Measurements from ENCODE around the gene ROBO4. TPM values are rescaled to one million over a fixed set of nuclear protein-coding genes. Genes with fewer than 3 reads are reported as not detected.
A peak's percentile ranks its signal among the peaks of the same experiment; 100 is the strongest.

ROBO4 gene
- total and polyA plus RNA-seq, 4 donors, result 2.4 to 41.9 (median 11.2) TPM

DNA sequence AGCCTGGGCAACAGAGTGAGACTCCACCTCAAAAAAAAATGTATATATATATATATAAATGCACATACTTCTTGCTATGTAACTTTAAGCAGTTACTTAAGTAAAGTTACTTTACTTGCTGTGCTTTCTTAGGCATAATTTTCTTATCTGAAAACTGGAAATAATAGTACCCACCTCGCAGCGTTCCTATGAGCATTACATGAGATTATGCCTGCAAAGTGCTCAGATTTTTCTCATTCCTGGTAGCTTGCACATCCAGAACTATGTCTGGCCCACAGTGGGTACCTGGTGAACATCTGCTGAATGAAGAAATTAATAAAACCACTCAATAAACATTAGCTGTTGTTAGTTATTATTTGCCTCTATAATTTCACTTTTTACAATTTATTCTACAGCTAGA lies 38.5 kb downstream of the ROBO4 start:
- Histone ChIP-seq H3K27ac (ENCODE audit: low read depth in 1 of 2, low read length in 2 of 2) (no peak overlapping the region), H3K36me3 (ENCODE audit: control insufficient read depth in 1 of 2, insufficient read depth in 2 of 2, low read length in 1 of 2) (no peaks in the 10 kb centered on the region), H3K4me3 (ENCODE audit: low read length in 2 of 2) (no peak overlapping the region), H3K27me3 (ENCODE audit: control insufficient read depth in 1 of 2, insufficient read depth in 2 of 2, low read length in 1 of 2) (peaks cover 0 to 1% of the 10 kb centered on the region in 2 donors), H3K4me1 (ENCODE audit: control insufficient read depth in 1 of 2, insufficient read depth in 2 of 2, low read length in 2 of 2) (no peaks in the 10 kb centered on the region), H3K9me3 (ENCODE audit: control insufficient read depth, low read length) (no peaks in the 10 kb centered on the region)
- WGBS, 2 donors, result 45 to 54% methylated on average over 2 of the region's 2 CpGs
- ATAC-seq (ENCODE audit: low FRiP score) (no peak), DNase-seq (no peak)
- intact Hi-C loops (cut with DNase I), result no loop called here

DNA sequence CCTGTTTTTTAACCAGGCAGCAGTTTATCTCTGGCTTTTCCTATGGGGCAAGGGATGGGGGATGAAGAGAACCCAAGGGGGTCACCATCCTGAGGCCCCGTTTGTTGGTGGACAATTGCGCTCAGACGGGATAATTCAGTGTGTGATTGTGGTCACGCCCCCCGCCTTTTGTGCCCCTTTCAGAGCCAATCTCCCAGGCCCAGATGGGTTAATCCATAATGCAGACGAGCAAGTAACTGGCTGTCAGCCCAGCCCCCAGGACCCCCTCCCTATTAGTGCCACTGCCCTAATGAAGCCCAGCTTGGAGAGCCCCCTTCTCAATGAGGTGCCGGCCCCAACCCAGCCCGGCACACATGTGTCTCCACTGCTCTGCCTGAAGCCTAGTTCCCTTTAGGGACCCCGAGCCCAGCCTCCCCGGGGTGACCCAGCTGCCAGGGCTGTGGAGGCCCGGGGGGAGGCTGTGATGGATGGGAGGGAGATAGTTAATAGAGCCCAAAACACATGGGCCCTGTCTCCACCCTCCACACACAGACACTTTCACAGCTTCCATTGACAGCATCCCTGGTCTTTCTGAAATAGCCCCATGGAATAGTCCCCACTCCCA lies 51.5 kb downstream of the ROBO4 start:
- Histone ChIP-seq H3K9me3 (ENCODE audit: control insufficient read depth, low read length) (no peaks in the 10 kb centered on the region), H3K4me1 (ENCODE audit: control insufficient read depth in 1 of 2, insufficient read depth in 2 of 2, low read length in 2 of 2) (no peaks in the 10 kb centered on the region), H3K27me3 (ENCODE audit: control insufficient read depth in 1 of 2, insufficient read depth in 2 of 2, low read length in 1 of 2) (no peaks in the 10 kb centered on the region), H3K27ac (ENCODE audit: low read depth in 1 of 2, low read length in 2 of 2) (no peak overlapping the region), H3K4me3 (ENCODE audit: low read length in 2 of 2) (no peak overlapping the region), H3K36me3 (ENCODE audit: control insufficient read depth in 1 of 2, insufficient read depth in 2 of 2, low read length in 1 of 2) (no peaks in the 10 kb centered on the region)
- DNase-seq (no peak), ATAC-seq (ENCODE audit: low FRiP score) (no peak)
- intact Hi-C loops (cut with DNase I), result no loop called here
- WGBS, 2 donors, result 8 to 11% methylated on average over 11 of the region's 11 CpGs

DNA sequence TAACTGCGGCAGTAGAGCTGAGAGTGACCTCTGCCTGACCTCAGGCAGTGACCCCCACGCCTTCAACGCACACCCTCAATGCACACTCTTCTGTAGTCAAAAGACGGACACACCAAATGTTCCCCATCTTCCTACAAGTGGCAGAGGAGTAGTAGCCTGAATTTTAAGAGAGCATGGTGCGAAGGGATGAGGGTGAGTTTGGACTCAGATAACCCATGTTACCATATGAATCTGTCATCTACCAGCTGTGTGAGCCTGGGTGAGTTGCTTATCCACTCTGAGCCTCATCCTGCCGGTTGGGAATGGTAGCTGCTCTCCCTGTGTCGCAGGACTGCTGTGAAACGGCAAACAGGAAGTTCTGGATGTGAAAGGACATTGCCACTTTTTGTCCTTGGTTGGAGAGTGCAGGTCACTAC lies 53.0 kb downstream of the ROBO4 start:
- no peaks in the 10 kb centered on the region for H3K4me1 ChIP-seq (ENCODE audit: control insufficient read depth in 1 of 2, insufficient read depth in 2 of 2, low read length in 2 of 2)
- DNase-seq (no peak), ATAC-seq (ENCODE audit: low FRiP score) (no peak)
- no peaks in the 10 kb centered on the region for H3K36me3 ChIP-seq (ENCODE audit: control insufficient read depth in 1 of 2, insufficient read depth in 2 of 2, low read length in 1 of 2)
- intact Hi-C loops (cut with DNase I), result no loop called here
- 8 to 10% methylated on average over 8 of the region's 8 CpGs for WGBS, 2 donors
- peaks cover 0 to 3% of the 10 kb centered on the region in 2 donors for H3K27me3 ChIP-seq (ENCODE audit: control insufficient read depth in 1 of 2, insufficient read depth in 2 of 2, low read length in 1 of 2)
- no peaks in the 10 kb centered on the region for H3K9me3 ChIP-seq (ENCODE audit: control insufficient read depth, low read length)
- H3K4me3 ChIP-seq (ENCODE audit: low read length in 2 of 2), result no peak overlapping the region
- no peak overlapping the region for H3K27ac ChIP-seq (ENCODE audit: low read depth in 1 of 2, low read length in 2 of 2)

DNA sequence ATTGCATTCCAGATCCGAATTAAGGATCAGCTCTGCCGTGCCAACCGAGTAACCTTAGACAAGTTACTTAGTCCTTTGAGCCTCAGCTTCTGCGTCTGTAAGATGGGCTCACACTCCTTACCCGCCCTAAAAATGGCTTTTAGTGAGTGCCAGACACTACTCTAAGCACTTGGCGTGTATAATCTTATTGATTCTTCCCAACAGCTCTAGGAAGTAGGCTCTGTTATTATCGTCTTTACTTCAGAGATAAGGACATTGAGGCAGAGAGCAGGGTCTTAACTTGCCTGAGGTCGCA lies 54.1 kb downstream of the ROBO4 start:
- no peak overlapping the region for H3K27ac ChIP-seq (ENCODE audit: low read depth in 1 of 2, low read length in 2 of 2)
- H3K36me3 ChIP-seq (ENCODE audit: control insufficient read depth in 1 of 2, insufficient read depth in 2 of 2, low read length in 1 of 2), result no peaks in the 10 kb centered on the region
- no peak for DNase-seq
- no peaks in the 10 kb centered on the region for H3K4me1 ChIP-seq (ENCODE audit: control insufficient read depth in 1 of 2, insufficient read depth in 2 of 2, low read length in 2 of 2)
- H3K4me3 ChIP-seq (ENCODE audit: low read length in 2 of 2), result no peak overlapping the region
- no peaks in the 10 kb centered on the region for H3K9me3 ChIP-seq (ENCODE audit: control insufficient read depth, low read length)
- H3K27me3 ChIP-seq (ENCODE audit: control insufficient read depth in 1 of 2, insufficient read depth in 2 of 2, low read length in 1 of 2), result peaks cover 0 to 3% of the 10 kb centered on the region in 2 donors
- intact Hi-C loops (cut with DNase I), result no loop called here
- 8 to 9% methylated on average over 8 of the region's 8 CpGs for WGBS, 2 donors
- no peak for ATAC-seq (ENCODE audit: low FRiP score)

DNA sequence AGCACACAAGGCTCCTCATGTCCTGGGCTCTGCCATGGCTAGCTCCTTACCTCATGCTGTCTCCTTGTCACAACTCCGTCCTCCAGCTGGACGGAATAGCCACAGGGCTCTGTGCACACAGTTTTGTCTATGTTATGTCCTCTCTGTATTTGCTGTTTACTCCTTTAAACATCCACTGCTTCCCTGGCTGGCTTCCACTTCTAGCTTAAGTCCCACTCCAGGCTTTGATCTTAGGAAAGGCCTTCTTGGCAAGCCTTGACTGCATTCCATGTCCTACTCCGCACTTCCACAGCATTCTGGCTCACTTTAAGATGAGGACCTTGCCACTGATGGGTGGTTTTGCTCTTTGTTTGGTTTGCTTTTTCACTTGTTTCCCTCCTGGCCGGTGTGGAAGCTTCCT lies 55.4 kb downstream of the ROBO4 start:
- Histone ChIP-seq H3K27ac (ENCODE audit: low read depth in 1 of 2, low read length in 2 of 2) (no peak overlapping the region), H3K36me3 (ENCODE audit: control insufficient read depth in 1 of 2, insufficient read depth in 2 of 2, low read length in 1 of 2) (no peaks in the 10 kb centered on the region), H3K27me3 (ENCODE audit: control insufficient read depth in 1 of 2, insufficient read depth in 2 of 2, low read length in 1 of 2) (peaks cover 0 to 3% of the 10 kb centered on the region in 2 donors), H3K9me3 (ENCODE audit: control insufficient read depth, low read length) (no peaks in the 10 kb centered on the region), H3K4me1 (ENCODE audit: control insufficient read depth in 1 of 2, insufficient read depth in 2 of 2, low read length in 2 of 2) (no peaks in the 10 kb centered on the region), H3K4me3 (ENCODE audit: low read length in 2 of 2) (no peak overlapping the region)
- DNase-seq (no peak), ATAC-seq (ENCODE audit: low FRiP score) (no peak)
- intact Hi-C loops (cut with DNase I), result no loop called here
- 63% methylated on average over 4 of the region's 4 CpGs for WGBS, 2 donors

DNA sequence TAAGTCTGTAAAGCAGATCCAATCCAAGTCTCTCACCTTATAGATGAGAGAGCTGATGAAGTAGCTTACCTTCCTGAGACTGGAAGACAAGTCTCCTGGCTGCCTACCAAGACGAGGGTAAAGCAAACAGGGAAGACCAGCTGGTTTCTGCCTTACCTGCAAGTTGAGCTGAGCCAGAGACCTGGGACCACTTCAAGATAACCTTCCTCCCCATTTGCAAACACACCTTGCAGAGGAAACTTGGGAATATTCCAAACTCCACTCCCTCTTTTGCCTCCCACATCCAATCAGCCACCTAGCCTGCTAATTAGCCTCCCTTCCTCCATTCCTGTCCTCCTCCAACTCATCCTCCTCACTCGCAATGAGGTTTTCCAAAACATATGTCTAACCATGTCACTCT lies 55.8 kb downstream of the ROBO4 start:
- intact Hi-C loops (cut with DNase I), result no loop called here

DNA sequence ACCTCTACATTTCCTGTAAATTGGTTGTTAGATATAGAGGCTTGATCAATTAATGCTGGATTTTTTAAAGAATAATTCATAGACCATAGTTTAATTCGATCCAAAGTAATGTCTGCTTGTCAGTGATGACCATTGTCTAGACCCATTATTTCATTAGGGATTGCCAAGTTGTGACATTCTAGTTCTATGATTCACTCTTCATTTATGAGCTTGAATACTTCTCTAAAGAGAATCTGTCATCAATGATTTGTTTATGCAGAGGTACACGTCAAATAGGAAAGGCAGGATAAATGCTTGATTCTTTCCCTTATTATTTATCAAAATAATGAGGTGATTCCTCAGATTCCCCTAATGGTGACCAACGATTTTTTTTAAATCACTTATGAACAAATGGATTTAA lies 56.5 kb downstream of the ROBO4 start:
- H3K4me3 ChIP-seq (ENCODE audit: low read length in 2 of 2), result no peak overlapping the region
- no peaks in the 10 kb centered on the region for H3K4me1 ChIP-seq (ENCODE audit: control insufficient read depth in 1 of 2, insufficient read depth in 2 of 2, low read length in 2 of 2)
- no peaks in the 10 kb centered on the region for H3K9me3 ChIP-seq (ENCODE audit: control insufficient read depth, low read length)
- DNase-seq (no peak), ATAC-seq (ENCODE audit: low FRiP score) (no peak)
- 61 to 62% methylated on average over 3 of the region's 3 CpGs for WGBS, 2 donors
- intact Hi-C loops (cut with DNase I), result no loop called here
- no peak overlapping the region for H3K27ac ChIP-seq (ENCODE audit: low read depth in 1 of 2, low read length in 2 of 2)
- H3K36me3 ChIP-seq (ENCODE audit: control insufficient read depth in 1 of 2, insufficient read depth in 2 of 2, low read length in 1 of 2), result no peaks in the 10 kb centered on the region
- H3K27me3 ChIP-seq (ENCODE audit: control insufficient read depth in 1 of 2, insufficient read depth in 2 of 2, low read length in 1 of 2), result peaks cover 0 to 3% of the 10 kb centered on the region in 2 donors

More for the DNA sequence above, 55.8 kb downstream of the ROBO4 start:
- no peak for ATAC-seq (ENCODE audit: low FRiP score)
- H3K27me3 ChIP-seq (ENCODE audit: control insufficient read depth in 1 of 2, insufficient read depth in 2 of 2, low read length in 1 of 2), result peaks cover 0 to 3% of the 10 kb centered on the region in 2 donors
- H3K27ac ChIP-seq (ENCODE audit: low read depth in 1 of 2, low read length in 2 of 2), result no peak overlapping the region
- H3K36me3 ChIP-seq (ENCODE audit: control insufficient read depth in 1 of 2, insufficient read depth in 2 of 2, low read length in 1 of 2), result no peaks in the 10 kb centered on the region
- no peaks in the 10 kb centered on the region for H3K4me1 ChIP-seq (ENCODE audit: control insufficient read depth in 1 of 2, insufficient read depth in 2 of 2, low read length in 2 of 2)
- 84 to 87% methylated on average over 2 of the region's 2 CpGs for WGBS, 2 donors
- DNase-seq, result no peak
- H3K4me3 ChIP-seq (ENCODE audit: low read length in 2 of 2), result no peak overlapping the region
- H3K9me3 ChIP-seq (ENCODE audit: control insufficient read depth, low read length), result no peaks in the 10 kb centered on the region

DNA sequence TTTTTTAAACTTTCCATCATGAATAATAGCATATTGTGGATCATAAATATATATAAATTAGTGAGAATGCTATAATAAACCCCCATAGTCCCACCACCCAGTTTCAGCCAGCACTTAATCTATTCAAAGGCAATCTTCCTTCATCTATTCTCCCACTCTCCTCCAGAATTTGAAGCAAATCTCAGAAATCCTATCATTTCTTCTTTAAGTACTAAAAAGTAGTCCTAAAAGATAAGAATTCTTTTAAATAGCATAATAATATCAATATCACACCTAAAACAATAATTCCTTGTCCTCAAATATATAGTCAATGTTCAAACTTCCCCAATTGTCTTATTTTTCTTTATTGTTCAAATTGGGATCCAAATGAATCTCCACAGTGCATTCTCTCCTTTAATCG lies 57.0 kb downstream of the ROBO4 start:
- intact Hi-C loops (cut with DNase I), result no loop called here
- peaks cover 0 to 3% of the 10 kb centered on the region in 2 donors for H3K27me3 ChIP-seq (ENCODE audit: control insufficient read depth in 1 of 2, insufficient read depth in 2 of 2, low read length in 1 of 2)
- WGBS, 2 donors, result 79 to 82% methylated on average over 1 of the region's 1 CpG
- H3K27ac ChIP-seq (ENCODE audit: low read depth in 1 of 2, low read length in 2 of 2), result no peak overlapping the region
- H3K4me1 ChIP-seq (ENCODE audit: control insufficient read depth in 1 of 2, insufficient read depth in 2 of 2, low read length in 2 of 2), result no peaks in the 10 kb centered on the region
- DNase-seq (no peak), ATAC-seq (ENCODE audit: low FRiP score) (no peak)
- H3K9me3 ChIP-seq (ENCODE audit: control insufficient read depth, low read length), result no peaks in the 10 kb centered on the region
- H3K4me3 ChIP-seq (ENCODE audit: low read length in 2 of 2), result no peak overlapping the region
- no peaks in the 10 kb centered on the region for H3K36me3 ChIP-seq (ENCODE audit: control insufficient read depth in 1 of 2, insufficient read depth in 2 of 2, low read length in 1 of 2)

DNA sequence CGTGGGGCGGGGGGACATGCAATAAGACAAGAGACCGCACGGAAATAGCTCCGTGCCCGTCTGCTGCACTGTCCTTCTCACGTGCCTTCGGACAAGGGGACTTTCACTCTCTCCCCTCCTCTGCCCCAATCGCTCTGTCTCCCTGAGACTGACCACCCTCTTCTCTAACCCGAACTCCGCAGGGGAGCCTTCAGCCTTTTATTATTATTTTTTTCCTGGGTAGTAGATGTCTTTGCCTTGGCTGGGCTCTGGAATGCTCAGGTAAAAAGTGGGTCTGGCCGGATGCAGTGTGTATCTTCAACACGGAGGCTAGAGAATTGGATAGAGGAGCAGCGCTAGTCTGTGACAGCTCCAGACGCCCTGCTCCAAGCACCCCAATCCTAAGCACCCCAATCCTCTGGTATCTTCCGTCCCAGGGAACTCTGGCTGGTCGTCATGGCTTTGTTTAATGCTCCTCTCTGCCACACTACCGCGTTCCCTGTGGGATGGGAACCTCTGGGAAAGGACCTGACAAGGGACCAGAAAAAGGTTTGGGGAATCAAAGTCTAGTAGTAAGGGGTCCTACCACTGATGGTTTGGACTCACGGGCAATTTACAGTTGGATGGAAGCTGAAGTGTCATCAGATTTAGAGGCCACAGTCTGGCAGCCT lies 57.6 kb downstream of the ROBO4 start:
- 20 to 22% methylated on average over 20 of the region's 20 CpGs for WGBS, 2 donors
- no peaks in the 10 kb centered on the region for H3K9me3 ChIP-seq (ENCODE audit: control insufficient read depth, low read length)
- H3K27me3 ChIP-seq (ENCODE audit: control insufficient read depth in 1 of 2, insufficient read depth in 2 of 2, low read length in 1 of 2), result peaks cover 0 to 3% of the 10 kb centered on the region in 2 donors
- H3K4me3 ChIP-seq (ENCODE audit: low read length in 2 of 2), result peak overlapping the region in 1 of 2 donors; percentile 42
- H3K4me1 ChIP-seq (ENCODE audit: control insufficient read depth in 1 of 2, insufficient read depth in 2 of 2, low read length in 2 of 2), result no peaks in the 10 kb centered on the region
- DNase-seq, result no peak
- ATAC-seq (ENCODE audit: low FRiP score), result no peak
- H3K27ac ChIP-seq (ENCODE audit: low read depth in 1 of 2, low read length in 2 of 2), result no peak overlapping the region
- intact Hi-C loops (cut with DNase I), result loop anchor here (5.0 to 10.0 kb wide), 5 partner anchors 38 to 193 kb away; partner anchors contain the start of genes ESAM (in 2 of the 2) and MSANTD2 (in 2 of the 2)
- H3K36me3 ChIP-seq (ENCODE audit: control insufficient read depth in 1 of 2, insufficient read depth in 2 of 2, low read length in 1 of 2), result no peaks in the 10 kb centered on the region
